Measurements from ENCODE around the gene M6PR. TPM values are rescaled to one million over a fixed set of nuclear protein-coding genes. Genes with fewer than 3 reads are reported as not detected.

Gene M6PR
- 143 to 199 TPM (median 162 TPM) in 5 replicates for total RNA-seq (2022; extraction: Qiagen RNA extraction; ENCODE audit: low read depth)

GRCh38 chr12:8949342-8950220 is at the start of gene M6PR:
M6PR (minus strand) TSS chr12:8949645; CDS start chr12:8946404, 3,241 bp downstream.

GRCh38 chr12:8989413-8989812 is 40.0 kb upstream of the M6PR start, which contains the start of gene KLRG1:
KLRG1 (plus strand) TSS chr12:8989546; CDS start chr12:8989636, 90 bp downstream.

GRCh38 chr12:8914033-8914715 is 35.3 kb downstream of the M6PR start, which contains the start of gene PHC1:
PHC1 (plus strand) TSS chr12:8914509; CDS start chr12:8917678, 3,169 bp downstream.

Other genes with a start within 250 kb of the M6PR start
- gene A2ML1, start 127.0 kb downstream of the M6PR start, total RNA-seq (2022; extraction: Qiagen RNA extraction; ENCODE audit: low read depth), result not detected in 5 replicates
- gene PHC1, start 35.1 kb downstream of the M6PR start, total RNA-seq (2022; extraction: Qiagen RNA extraction; ENCODE audit: low read depth), result 8.0 to 12.4 TPM (median 11.7 TPM) in 5 replicates
- gene KLRG1, start 39.9 kb upstream of the M6PR start, total RNA-seq (2022; extraction: Qiagen RNA extraction; ENCODE audit: low read depth), result 1.2 to 1.7 TPM (median 1.6 TPM) in 5 replicates
- 0.47 TPM in 1 of 5 replicates, not detected in the others for gene A2M, start 166.3 kb upstream of the M6PR start, total RNA-seq (2022; extraction: Qiagen RNA extraction; ENCODE audit: low read depth)